LoVo (cell line): ENCODE data around the gene CHML.

Source experiments
- DNase-seq: peaks from one replicate; pipeline ENCODE4 v3.0.0-alpha.2; 2016; ENCODE audit warnings: low spot score

The CHML gene

GRCh38 chr1:241646201-241646600 is 6.0 kb upstream of the CHML start:
- no peak for DNase-seq

- DNase-seq = no peak
Measured at GRCh38 chr1:241645199-241645598, 5.0 kb upstream of the CHML start.

- no peak for DNase-seq
Measured at GRCh38 chr1:241644259-241644658, 4.1 kb upstream of the CHML start.

GRCh38 chr1:241642593-241642944 is 2.4 kb upstream of the CHML start:
- DNase-seq = no peak

GRCh38 chr1:241641773-241642592 is 1.8 kb upstream of the CHML start:
- peak; percentile 68 for DNase-seq

GRCh38 chr1:241640867-241641622 is 876 bp upstream of the CHML start:
- peak; percentile 27 for DNase-seq

GRCh38 chr1:241639623-241640148 is 483 bp downstream of the CHML start:
- DNase-seq = peak; percentile 12

GRCh38 chr1:241638909-241639622 is 1.1 kb downstream of the CHML start:
- DNase-seq = no peak

GRCh38 chr1:241638099-241638682 is 2.0 kb downstream of the CHML start:
- no peak for DNase-seq

- no peak for DNase-seq
Measured at GRCh38 chr1:241637604-241638003, 2.6 kb downstream of the CHML start.

- no peak for DNase-seq
Measured at GRCh38 chr1:241637046-241637590, 3.1 kb downstream of the CHML start.

GRCh38 chr1:241636291-241636690 is 3.9 kb downstream of the CHML start:
- no peak for DNase-seq

- no peak for DNase-seq
Measured at GRCh38 chr1:241635556-241636152, 4.5 kb downstream of the CHML start.

- no peak for DNase-seq
Measured at GRCh38 chr1:241632987-241633386, 7.2 kb downstream of the CHML start.

GRCh38 chr1:241631674-241632073 is 8.5 kb downstream of the CHML start:
- no peak for DNase-seq

GRCh38 chr1:241630899-241631298 is 9.3 kb downstream of the CHML start:
- DNase-seq = no peak

- DNase-seq = no peak
Measured at GRCh38 chr1:241630476-241630875, 9.7 kb downstream of the CHML start.

GRCh38 chr1:241630005-241630404 is 10.2 kb downstream of the CHML start:
- no peak for DNase-seq

- DNase-seq = peak; percentile 58
Measured at GRCh38 chr1:241627453-241628259, 12.5 kb downstream of the CHML start.

- peak; percentile 63 for DNase-seq
Measured at GRCh38 chr1:241624935-241625334, 15.2 kb downstream of the CHML start.

- no peak for DNase-seq
Measured at GRCh38 chr1:241622669-241623068, 17.5 kb downstream of the CHML start.
